Effector memory CD4-positive, alpha-beta T cell (primary cell): ENCODE data around the gene RICTOR.

Source experiments
- DNase-seq, 3 donors: peaks; one replicate each; pipeline ENCODE4 v3.0.0-alpha.2; 2020
- H3K27ac ChIP-seq: 2 replicates; pipeline ENCODE4 v1.7.0; 2013; ENCODE audit warnings: mild to moderate bottlenecking, low read length, moderate library complexity; ENCODE audit not compliant: insufficient read depth, poor library complexity, severe bottlenecking
- H3K27me3 ChIP-seq: replicated peaks from 2 replicates; pipeline ENCODE4 v1.7.0; 2013; ENCODE audit warnings: mild to moderate bottlenecking, low read length; ENCODE audit not compliant: insufficient read depth, control insufficient read depth, poor library complexity, severe bottlenecking
- H3K36me3 ChIP-seq: 2 replicates; pipeline ENCODE4 v1.7.0; 2013; ENCODE audit warnings: mild to moderate bottlenecking, low read length, moderate library complexity; ENCODE audit not compliant: control insufficient read depth, insufficient read depth
- H3K4me1 ChIP-seq: 2 replicates; pipeline ENCODE4 v1.7.0; 2013; ENCODE audit warnings: low read length, mild to moderate bottlenecking; ENCODE audit not compliant: control insufficient read depth, insufficient read depth, poor library complexity, severe bottlenecking
- H3K4me3 ChIP-seq: 2 replicates; pipeline ENCODE4 v1.7.0; 2013; ENCODE audit warnings: low read length, low read depth, mild to moderate bottlenecking; ENCODE audit not compliant: insufficient read depth, poor library complexity, severe bottlenecking
- H3K9me3 ChIP-seq: 2 replicates; pipeline ENCODE4 v1.7.0; 2013; ENCODE audit warnings: mild to moderate bottlenecking, low read length, moderate library complexity; ENCODE audit not compliant: control insufficient read depth

RICTOR gene

DNA sequence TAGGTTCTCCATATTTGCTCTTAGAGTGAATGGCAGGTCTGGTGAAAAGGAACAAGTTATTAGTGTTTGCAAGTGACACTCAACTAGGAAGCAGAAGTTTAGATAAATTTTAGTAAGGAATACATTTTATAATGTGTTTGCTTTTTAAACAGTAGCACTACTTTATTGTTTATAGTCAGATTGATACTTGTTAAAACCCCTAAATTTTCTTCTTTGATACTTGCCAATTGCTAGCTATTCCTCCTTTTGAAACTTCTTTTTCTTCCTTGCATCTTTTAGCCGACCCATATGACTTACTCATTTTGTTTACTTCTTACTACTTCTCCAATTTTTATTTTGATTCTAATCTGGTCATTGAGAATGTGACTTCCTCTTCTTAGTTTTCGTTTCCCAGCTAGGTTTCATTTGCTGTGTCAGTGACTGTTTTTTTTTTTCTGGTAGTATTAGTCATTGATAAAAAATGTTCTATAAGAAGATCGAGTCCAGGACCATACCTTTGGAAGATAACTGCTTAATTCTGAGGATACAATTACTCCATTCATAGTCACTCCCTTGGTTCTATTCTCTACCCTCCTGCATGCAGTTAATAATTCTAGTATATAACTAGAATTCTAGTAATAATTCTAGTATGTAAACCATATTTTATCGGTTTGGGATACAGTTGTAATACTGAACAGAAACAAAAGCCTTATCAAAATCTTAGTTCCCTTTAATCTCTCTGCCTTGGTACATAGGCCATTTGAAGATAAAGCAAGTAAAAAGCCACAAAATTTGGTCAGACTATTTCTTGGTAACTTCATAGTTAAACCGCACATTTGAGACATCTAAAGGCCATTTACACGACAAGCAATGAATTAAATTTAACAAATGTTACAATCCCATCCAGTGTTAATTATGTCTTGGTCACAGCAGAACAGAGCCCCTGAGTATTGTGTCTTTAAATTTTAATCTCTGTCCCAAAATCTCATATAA is 2.8 kb upstream of the RICTOR start:
- Histone ChIP-seq H3K4me3 (no peak overlapping the region), H3K27ac (no peak overlapping the region)
- DNase-seq = no peak

DNA sequence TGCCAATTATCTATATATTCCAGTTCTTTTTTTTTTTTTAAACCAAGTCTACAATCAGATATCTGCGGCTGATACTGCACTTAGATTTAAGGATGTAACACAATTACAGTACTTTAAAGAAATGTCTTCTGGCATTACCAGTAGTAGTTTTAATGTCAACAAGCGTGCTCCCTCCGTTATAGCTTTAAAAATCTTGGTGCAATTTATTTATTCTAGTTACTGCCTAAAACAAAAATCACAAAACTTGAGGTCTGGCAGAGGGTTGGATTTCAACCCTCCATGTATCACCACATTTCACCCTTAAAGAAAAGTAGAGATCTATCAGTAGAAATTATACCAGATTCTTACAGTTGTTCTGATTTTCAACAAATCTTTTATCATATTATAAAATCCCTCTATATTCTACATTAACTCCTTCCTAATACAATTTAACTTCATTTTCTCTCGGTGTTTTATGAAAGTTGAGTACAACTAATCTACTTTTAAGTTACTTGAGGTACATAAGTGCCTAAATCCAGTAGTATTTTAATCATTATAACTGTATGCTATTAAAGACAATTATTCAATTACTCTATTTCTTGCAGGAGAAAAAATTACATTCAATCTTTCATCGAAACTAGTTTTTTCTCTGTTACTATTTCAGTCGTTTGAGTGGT is 2.0 kb upstream of the RICTOR start:
- Histone ChIP-seq H3K36me3 (no peaks in the 10 kb centered on the region), H3K27me3 (peaks cover 21% of the 10 kb centered on the region), H3K9me3 (no peaks in the 10 kb centered on the region), H3K27ac (no peak overlapping the region), H3K4me1 (peaks cover 2% of the 10 kb centered on the region), H3K4me3 (no peak overlapping the region)
- DNase-seq = no peak

More for the DNA sequence above, 2.8 kb upstream of the RICTOR start:
- H3K36me3 ChIP-seq = no peaks in the 10 kb centered on the region
- peaks cover 21% of the 10 kb centered on the region for H3K27me3 ChIP-seq
- H3K4me1 ChIP-seq = peaks cover 2% of the 10 kb centered on the region
- no peaks in the 10 kb centered on the region for H3K9me3 ChIP-seq

DNA sequence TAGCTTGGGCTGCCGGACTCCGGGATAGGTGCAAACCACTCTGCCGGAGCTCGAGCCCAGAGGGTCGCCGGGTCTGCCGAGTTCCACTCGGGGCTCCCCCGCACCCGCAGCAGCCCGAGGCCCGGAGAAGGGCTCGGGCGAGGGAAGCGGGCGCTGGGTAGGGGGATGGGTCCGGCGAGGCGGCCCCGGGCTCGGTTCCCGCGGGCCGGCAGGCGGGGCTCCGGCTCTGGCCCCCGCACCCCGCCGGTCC is 507 bp downstream of the RICTOR start:
- Histone ChIP-seq H3K27ac (peak overlapping the region; percentile 97), H3K9me3 (no peaks in the 10 kb centered on the region), H3K27me3 (peaks cover 21% of the 10 kb centered on the region), H3K4me3 (peak overlapping the region; percentile 94), H3K4me1 (no peaks in the 10 kb centered on the region), H3K36me3 (peaks cover 6% of the 10 kb centered on the region)
- no peak for DNase-seq

DNA sequence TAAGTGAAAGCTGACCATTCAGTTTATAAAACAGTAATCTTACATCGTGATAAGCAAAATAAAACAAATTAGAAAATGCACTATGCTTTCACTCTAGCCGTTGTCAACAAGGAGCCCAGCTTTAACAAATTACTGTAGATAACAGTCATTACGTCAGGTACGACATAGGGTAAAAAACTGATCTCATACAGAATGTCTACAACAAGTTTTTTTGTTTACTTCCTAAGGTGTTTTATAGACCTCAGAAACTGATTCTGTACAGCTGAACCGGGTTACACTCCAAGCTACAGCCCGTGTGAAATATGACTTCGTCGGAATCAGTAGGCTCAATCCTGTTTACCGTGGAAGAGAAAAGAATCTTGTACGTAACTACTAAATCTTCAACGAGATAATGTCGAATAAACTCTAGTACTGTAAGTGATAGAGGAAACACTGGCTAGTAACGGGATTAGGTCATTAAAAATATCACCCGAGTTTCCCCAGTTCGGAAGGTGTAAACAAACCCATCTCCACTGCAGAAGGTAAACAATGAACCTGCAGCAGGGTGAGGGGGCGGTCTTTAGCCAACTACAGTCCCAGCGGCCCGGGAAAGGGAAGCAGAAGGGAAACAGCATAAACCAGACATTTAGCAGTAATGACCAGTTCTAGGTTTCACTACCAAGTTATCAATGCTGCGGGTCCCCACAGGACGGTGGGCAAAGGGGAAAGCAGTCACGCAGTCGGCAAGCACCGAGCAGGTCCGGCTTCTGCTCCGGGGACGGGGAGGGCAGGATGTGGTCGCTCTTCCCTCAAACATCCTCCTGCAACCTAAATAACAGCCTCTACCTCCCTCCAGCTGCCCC is 1.1 kb downstream of the RICTOR start:
- H3K9me3 ChIP-seq = no peaks in the 10 kb centered on the region
- peak; percentile 47 to 51 (median 49) for DNase-seq
- peak overlapping the region; percentile 97 for H3K27ac ChIP-seq
- no peaks in the 10 kb centered on the region for H3K4me1 ChIP-seq
- peaks cover 6% of the 10 kb centered on the region for H3K36me3 ChIP-seq
- peaks cover 16% of the 10 kb centered on the region for H3K27me3 ChIP-seq
- H3K4me3 ChIP-seq = peak overlapping the region; percentile 94

DNA sequence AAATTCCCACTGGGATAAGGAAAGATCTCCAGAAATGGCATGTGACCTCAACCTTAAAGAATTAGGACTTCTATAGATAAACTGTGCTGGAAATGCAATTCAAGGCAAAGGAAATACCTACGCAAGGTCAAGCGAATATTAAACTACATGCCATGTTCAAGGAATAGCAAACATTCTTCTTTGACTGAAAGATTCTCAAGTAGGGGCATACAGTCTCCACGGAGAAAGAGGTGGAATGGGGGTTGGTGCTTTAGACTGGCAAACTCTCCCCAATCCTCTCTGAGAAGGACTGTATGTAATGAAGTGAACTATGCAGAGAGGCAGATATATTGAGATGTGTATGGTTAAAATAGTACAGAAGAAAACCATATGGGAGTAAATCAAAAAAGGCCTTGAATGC is 6.1 kb downstream of the RICTOR start:
- Histone ChIP-seq H3K4me1 (peaks cover 10% of the 10 kb centered on the region), H3K9me3 (no peaks in the 10 kb centered on the region), H3K4me3 (no peak overlapping the region), H3K36me3 (peaks cover 18% of the 10 kb centered on the region), H3K27ac (no peak overlapping the region), H3K27me3 (no peaks in the 10 kb centered on the region)
- DNase-seq = no peak

DNA sequence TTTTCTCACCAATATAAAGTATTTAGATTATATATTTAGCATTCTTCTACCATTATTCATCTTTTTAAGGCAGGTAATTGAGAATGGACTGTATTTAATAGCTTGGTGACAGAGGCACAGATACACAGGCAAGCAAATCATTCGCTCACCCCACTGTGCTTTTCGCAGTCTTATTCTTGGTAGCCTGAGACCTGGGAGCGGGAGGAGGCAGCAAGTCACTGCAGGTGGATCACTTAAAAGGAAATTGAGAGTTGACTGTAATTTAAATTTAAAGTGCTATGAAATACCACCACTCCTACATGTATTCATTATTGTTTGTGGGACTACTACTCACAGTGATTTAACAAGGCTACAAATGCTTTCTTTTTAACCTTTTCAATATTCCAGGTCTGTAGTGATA is 9.7 kb downstream of the RICTOR start:
- Histone ChIP-seq H3K4me3 (no peak overlapping the region), H3K36me3 (peaks cover 15% of the 10 kb centered on the region), H3K4me1 (peaks cover 10% of the 10 kb centered on the region), H3K27ac (no peak overlapping the region), H3K9me3 (no peaks in the 10 kb centered on the region), H3K27me3 (no peaks in the 10 kb centered on the region)
- no peak for DNase-seq

DNA sequence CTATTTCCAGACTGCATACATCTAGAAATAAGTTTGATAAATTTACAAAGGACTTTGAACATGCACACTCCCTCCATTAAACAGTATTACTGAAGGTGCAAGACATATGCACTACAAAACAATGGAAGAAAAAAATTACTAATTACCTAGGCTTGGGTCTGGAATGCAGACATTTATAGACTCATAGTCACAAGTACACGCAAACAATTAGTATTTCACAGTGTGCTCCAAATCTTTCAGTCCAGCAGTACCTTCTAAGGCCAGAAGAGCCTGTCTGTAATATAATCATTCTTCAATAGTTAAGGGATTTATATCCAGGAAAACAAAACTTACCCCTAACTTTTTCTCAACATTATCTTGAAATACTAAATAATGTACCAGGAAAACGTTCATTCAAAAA is 11.2 kb downstream of the RICTOR start:
- peaks cover 14% of the 10 kb centered on the region for H3K4me1 ChIP-seq
- H3K27me3 ChIP-seq = no peaks in the 10 kb centered on the region
- H3K36me3 ChIP-seq = peaks cover 13% of the 10 kb centered on the region
- no peak overlapping the region for H3K4me3 ChIP-seq
- H3K9me3 ChIP-seq = no peaks in the 10 kb centered on the region
- no peak for DNase-seq
- H3K27ac ChIP-seq = no peak overlapping the region

DNA sequence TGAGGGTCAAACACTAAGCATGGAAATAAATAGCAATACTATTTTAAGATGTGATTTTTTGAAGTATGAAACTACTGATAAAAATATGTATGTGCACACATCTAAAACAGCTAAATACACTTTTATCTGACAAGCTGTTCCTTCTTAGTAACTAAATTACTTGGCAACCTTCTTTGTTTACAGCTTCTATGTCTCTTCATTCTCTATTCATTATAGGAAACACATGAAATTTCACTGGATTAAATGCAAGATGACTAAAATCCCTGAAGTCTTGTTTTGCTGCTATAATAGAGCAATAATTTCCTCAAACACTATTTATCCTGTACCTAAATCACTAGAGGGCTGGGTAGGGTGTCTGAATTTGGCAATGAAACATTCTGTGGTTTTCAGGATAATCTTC is 11.7 kb downstream of the RICTOR start:
- H3K27me3 ChIP-seq = no peaks in the 10 kb centered on the region
- no peak overlapping the region for H3K27ac ChIP-seq
- H3K9me3 ChIP-seq = no peaks in the 10 kb centered on the region
- H3K4me1 ChIP-seq = peaks cover 17% of the 10 kb centered on the region
- no peak for DNase-seq
- H3K4me3 ChIP-seq = no peak overlapping the region
- H3K36me3 ChIP-seq = peaks cover 13% of the 10 kb centered on the region

DNA sequence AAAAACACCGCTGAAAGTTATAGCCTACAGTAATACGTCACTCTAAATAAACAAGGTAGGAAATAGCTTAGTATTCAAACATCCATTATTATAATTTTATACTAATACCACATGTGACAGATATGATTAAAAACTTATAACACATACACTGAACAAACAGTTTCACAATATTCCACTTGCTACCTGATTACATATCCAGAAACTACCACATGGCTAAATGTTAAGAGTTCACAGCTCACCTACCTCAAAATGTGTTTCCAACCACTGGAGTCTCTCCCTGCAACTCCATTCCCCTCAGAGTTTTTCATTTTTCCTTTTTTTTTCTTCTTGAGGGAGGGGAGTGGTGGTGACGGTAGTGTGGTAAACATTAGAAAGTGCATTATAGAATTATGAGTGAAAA is 12.1 kb downstream of the RICTOR start:
- peaks cover 17% of the 10 kb centered on the region for H3K4me1 ChIP-seq
- H3K27ac ChIP-seq = no peak overlapping the region
- H3K9me3 ChIP-seq = no peaks in the 10 kb centered on the region

More for the DNA sequence above, 12.1 kb downstream of the RICTOR start:
- no peak overlapping the region for H3K4me3 ChIP-seq
- H3K27me3 ChIP-seq = no peaks in the 10 kb centered on the region
- DNase-seq = no peak
- peaks cover 9% of the 10 kb centered on the region for H3K36me3 ChIP-seq
